ENCODE results near the gene BUD31.
"Not testable (repeated sequence)": the region's sequence is repeated elsewhere in the genome, so short reads cannot be mapped to it uniquely, and the experiment has no call there.

The BUD31 gene

DNA sequence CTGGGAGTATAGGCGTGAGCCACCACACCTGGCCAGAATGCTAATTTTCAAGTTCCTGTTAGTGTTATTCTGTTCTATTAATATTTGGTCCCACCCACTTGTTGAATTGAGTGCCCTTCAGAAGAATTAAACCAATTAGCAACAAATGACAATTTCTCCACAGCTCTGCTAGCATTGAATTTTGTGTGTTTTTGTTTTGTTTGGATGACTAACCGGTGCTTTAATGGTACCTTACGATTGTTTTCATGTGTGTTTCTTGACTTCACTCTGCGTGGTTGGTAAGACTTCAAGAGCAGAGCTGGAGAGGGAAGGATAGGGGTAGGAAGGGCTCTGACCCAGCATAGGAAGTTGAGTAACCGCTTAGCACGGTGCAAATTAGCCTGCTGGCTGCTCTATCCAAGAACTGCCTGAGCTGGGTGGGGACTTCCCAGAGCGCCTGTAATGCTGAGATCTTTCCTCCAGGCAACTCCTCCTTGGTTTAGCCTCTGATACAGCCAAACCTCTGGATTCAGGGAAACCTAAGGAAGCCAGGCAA lies 29.7 kb upstream of the BUD31 start:
- DNase-seq: no peak

DNA sequence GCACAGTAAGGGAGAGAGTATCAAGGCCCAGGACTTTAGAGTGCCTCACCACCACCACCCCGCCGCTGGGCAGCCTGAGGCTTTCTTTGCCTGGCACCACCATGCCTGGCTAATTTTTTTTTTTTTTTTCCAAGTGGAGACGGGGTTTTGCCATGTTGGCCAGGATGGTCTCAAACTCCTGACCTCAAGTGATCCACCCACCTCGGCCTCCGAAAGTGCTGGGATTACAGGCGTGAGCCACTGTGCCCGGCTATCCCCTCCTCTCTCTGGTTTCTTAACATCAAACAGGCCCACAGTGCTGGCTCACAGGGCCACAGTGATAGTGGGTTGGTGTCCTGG lies 29.1 kb upstream of the BUD31 start:
- not testable (repeated sequence) for DNase-seq

DNA sequence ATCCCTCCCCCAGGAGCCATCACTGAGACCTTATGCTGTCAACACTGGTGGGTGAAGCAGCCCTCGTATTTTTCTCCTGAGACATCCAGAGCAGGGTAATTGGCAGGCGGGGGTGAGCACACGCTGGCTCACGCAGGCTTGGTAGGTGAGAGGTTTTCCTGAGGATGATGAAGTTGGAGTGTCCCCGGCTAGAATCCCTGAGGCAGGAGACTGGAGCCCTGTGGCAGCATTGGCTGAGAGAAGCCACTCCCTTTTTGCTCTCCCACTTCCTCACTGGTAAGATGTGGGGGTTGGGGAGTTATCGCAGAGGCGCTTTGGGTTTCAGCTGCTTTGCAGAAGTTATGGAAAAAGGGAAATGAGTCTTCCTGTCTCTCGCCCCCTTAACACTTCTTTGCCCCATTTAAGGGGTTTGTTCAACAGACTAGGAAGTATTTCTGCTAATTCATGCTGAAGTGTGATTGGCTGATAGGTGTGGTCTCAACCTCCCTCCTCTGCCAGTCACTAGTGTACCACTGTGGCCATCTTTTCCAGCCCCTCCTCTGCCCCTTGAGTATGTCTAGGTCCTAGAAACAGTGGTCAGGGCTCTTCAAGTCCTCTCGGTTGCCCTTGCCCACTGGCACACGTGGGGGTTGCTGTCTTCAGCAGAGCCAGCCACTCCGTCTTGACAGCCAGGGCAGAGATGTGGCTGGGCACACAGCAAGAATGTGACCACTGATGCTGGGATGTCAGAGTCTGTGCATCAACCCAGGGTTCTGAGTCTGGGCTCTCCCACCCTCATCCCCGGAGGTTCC lies 28.5 kb upstream of the BUD31 start:
- DNase-seq: no peak

DNA sequence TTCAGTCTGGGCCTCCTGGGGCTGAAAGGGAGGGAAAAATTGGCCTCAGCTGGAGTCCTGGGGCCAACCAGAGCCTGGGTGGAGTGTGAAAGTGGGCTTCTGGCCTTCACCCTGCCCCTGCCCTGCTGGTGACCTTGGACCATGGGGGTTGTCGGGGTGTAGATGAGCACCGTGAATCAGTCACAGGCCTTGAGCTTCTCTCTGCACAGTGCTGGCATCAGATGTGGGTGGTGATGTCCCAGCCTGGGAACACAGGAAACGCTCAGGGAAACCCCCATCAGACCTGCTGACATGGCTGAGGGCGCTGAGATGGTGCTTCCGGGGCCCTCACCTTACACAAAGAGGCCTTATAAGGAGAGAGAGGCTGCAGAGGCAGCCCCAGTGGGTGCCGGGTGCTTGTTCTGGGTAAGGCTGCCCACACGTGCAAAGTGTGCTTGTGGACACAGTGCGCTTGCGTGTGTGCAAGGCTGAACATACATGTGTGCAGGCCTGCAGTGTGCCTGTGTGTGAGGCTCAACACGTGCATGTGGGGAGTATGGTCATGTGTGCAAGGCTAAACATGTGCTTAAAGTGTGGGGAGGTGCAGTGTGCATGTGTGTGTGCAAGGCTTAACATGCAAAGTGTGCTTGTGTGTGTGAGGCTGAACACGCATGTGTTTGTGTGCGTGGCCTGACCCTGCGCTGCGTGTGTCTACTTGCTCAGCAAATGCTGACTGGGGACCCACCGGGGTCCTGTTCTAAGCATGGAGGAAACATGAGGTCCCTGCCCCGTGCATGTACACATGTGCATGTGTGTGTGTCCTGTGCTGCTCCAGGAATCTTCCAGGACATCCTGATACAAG lies 27.7 kb upstream of the BUD31 start:
- no peak for DNase-seq

DNA sequence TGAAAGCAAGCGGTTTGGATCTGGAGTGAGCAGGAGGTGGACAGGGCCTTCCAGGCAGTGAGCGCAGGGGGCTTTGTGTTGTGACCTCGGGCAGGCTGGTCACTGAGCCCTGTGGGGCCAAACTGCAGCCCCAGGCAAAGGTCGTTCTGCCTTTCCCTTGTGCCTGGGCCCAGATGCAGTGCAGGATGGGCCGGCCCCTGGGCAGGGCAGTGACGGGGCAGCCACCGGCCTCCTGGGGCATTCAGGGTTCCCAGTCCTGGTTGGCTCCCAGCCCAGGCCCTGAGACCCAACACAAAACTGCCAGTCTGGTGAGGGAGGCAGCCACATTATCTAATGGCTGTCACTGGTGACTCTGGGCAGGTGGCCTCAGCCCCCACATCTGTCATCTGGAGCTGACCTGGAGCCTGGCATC lies 27.1 kb upstream of the BUD31 start:
- no peak for DNase-seq

DNA sequence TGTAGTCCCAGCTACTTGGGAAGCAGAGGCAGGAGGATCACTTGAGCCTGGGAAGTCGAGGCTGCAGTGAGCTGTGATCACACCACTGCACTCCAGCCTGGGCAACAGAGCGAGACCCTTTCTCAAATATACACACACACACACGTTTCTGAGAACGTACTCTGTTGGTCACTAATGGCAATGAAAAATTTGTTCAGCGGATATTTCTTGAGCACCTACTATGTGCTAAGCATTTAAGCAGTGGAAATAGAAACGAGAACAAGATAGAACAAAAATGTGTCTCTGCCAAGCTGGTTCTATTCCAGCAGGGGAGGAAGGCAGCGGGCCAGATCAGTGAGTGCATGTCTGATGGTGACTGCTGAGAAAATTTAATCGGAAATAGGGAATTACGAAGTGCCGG lies 25.6 kb upstream of the BUD31 start:
- DNase-seq: no peak

DNA sequence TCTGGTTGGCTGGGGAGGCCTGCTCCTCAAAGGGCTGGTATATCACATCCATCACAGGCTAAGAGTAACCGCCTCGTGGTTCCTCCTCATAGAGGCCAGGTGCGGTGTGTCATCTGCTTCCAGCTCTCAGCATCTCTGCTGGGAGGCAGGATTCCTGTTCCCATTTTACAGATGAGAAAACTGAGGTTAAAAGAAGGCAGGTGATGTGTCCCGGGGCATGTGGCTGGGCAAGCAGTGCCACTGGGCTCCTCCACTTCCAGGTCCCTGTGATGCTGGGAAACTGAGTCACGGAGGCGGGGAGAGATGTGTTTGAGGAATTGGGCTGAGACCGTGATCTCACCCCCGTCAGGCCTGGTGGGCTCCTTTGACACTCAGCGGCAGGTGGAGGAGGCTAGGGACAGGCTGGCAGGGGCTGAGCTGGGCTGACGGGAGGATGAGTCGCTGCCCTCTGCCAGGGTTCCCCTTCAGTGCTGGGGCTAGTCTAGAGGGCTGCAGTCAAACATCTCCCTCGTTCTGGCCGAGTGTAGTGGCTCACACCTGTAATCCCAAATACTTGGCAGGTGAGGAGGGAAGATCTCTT lies 24.9 kb upstream of the BUD31 start:
- DNase-seq: no peak

DNA sequence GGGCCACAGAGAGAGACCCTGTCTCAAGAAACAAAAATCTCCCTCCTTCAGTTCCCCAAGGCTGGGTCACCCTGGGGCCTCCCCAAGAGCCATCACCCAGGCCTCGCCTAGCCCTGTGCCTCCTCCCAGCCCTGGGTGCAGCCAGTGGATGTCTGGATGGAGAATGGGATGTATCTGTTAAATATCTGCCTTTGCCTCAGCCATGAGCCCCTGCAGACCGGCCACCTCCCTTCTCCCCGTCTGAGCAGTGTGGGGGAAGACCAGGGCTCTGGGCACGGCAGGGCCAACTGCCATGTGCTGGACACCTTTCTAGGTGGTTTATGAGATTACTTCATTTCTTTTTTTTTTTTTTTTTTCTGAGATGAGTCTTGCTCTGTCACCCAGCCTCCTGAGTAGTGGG lies 24.2 kb upstream of the BUD31 start:
- no peak for DNase-seq

DNA sequence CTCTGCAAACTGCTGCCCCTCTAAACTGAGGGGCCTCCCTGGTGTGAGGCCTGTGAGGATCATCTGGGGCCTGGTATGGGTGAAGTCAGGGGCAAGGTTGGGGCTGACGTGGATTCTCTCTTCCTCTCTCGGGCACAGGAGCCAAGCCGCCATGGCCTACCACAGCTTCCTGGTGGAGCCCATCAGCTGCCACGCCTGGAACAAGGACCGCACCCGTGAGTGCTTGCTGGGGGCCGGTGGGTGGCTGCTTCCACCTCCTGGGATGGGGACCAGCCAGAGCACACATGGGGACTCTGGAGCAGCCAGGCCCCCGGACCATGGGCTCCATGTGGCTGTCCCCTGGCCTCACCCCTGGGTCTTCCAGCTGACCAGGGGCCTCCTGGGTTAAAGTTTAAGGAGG lies 23.2 kb upstream of the BUD31 start:
- DNase-seq: no peak

DNA sequence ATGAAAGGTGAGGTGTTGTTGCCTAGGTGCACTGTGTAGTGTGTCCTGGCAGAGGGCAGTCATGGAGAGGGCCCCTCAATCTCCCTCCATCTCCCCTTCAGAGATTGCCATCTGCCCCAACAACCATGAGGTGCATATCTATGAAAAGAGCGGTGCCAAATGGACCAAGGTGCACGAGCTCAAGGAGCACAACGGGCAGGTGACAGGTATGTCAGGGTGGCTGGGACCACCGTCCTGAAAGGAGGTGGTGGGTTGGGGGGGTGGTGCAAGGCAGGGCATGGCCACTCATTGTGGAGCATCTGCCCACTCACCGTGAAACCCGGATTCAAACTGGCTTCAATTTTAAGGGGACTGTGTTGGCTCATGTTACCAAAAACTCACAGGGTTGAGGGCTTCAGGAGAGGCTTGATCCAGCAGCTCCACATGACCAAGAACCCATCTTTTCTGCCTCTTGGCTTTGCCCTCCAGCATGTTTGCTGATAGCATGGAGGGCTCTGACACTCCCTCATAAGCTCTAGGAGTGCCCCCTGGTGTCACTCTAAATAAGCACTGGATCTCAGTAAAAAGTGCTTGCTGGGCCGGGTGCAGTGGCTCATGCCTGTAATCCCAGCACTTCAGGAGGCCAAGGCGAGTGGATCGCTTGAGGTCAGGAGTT lies 22.1 kb upstream of the BUD31 start:
- DNase-seq: no peak

DNA sequence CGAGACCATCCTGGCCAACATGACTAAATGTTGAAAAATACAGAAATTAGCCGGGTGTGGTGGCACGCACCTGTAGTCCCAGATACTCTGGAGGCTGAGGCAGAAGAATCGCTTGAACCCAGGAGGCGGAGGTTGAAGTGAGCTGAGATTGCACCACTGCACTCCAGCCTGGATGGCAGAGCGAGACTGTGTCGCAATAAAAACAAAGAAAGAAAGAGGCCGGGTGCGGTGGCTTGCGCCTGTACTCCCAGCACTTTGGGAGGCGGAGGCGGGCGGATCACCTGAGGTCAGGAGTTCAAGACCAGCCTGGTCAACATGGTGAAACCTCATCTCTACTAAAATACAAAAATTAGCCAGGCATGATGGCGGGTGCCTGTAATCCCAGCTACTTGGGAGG lies 21.5 kb upstream of the BUD31 start:
- not testable (repeated sequence) for DNase-seq

DNA sequence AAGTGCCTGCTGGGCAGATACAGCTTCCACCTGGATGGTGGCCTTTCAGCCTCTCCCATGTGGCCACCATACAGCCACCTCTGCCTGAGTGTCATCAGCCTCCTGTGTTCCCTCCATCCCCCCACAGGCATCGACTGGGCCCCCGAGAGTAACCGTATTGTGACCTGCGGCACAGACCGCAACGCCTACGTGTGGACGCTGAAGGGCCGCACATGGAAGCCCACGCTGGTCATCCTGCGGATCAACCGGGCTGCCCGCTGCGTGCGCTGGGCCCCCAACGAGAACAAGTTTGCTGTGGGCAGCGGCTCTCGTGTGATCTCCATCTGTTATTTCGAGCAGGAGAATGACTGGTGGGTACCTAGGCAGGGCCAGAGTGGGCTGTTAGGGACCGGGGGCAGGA lies 20.9 kb upstream of the BUD31 start:
- DNase-seq: no peak

DNA sequence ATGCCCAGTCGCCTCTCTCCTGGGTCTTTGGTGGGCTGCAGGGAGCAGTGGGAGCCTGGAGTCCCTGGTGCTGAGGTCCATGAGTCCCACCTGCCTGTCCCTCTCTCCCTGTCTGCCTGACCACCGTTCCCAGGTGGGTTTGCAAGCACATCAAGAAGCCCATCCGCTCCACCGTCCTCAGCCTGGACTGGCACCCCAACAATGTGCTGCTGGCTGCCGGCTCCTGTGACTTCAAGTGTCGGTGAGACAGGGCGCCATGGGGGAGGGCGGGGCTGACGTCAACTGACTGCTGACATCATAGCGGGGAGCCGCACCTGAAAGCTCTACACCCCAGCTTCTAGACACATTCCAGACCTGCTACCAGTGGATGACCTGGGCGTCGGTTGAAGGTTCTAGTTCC lies 19.0 kb upstream of the BUD31 start:
- DNase-seq: no peak

DNA sequence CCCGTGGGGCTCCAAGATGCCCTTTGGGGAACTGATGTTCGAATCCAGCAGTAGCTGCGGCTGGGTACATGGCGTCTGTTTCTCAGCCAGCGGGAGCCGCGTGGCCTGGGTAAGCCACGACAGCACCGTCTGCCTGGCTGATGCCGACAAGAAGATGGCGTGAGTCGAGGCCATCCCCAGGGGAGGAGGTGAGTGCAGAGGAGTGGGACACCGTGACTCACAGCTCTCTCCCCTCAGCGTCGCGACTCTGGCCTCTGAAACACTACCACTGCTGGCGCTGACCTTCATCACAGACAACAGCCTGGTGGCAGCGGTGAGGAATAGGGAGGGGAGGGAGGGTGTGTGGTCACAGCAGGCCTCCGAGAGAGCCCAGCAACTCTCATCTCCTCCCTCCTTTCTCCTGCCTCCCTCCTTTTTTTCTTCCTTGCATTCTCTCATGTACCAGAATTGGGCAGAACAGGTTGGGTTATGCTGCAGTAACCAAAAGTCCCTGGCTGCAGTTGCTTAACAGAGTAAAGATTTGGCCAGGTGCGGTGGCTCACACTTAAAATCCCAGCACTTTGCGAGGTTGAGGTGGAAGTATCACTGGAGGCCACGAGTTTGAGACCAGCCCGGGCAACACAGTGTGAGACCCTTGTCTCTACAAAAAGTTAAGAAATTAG lies 17.7 kb upstream of the BUD31 start:
- DNase-seq: no peak

DNA sequence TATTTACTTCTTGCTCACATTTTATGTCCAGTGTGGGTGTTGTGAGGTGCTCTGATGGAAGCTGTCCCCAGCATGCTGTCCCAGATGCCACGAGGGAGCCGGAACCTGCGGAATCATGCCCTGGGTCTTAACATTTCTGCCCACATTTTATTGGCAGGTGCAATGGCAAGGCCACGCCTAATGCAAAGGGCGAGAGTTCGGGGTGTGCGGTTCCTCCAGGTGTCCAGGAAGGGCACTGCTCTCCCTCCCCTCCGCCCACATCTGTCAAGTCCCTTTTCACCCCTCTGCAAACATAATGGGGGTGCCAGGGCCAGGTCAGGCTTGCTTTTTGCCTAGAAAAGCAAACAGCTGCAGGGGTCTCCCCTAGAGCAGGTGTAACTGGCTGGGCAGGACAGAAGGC lies 16.7 kb upstream of the BUD31 start:
- DNase-seq: no peak

DNA sequence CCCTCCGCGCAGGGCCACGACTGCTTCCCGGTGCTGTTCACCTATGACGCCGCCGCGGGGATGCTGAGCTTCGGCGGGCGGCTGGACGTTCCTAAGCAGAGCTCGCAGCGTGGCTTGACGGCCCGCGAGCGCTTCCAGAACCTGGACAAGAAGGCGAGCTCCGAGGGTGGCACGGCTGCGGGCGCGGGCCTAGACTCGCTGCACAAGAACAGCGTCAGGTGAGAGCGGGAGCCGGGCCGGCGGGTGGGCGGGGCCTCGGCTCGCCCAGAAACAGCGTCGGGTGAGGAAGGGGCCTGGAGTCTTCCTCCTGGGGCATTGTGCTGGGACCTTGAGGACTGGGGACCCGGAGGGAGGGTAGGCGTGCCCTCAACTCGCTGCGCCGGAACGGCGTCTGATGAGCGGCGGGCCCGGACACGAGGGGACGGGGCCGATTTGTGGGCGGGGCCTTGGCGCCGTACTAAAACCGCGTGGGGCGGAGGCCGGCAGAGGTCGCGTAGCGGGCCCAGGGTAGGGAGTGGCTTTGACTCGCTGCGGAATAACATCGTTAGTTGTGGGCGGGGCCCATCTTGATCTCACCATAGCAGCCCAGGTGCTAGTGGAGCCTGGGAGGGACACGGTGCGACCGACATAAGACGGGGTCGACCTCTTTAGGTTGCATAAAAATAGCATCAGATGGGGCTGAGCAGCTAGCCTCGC lies 16.0 kb upstream of the BUD31 start:
- peak; percentile 87 for DNase-seq

DNA sequence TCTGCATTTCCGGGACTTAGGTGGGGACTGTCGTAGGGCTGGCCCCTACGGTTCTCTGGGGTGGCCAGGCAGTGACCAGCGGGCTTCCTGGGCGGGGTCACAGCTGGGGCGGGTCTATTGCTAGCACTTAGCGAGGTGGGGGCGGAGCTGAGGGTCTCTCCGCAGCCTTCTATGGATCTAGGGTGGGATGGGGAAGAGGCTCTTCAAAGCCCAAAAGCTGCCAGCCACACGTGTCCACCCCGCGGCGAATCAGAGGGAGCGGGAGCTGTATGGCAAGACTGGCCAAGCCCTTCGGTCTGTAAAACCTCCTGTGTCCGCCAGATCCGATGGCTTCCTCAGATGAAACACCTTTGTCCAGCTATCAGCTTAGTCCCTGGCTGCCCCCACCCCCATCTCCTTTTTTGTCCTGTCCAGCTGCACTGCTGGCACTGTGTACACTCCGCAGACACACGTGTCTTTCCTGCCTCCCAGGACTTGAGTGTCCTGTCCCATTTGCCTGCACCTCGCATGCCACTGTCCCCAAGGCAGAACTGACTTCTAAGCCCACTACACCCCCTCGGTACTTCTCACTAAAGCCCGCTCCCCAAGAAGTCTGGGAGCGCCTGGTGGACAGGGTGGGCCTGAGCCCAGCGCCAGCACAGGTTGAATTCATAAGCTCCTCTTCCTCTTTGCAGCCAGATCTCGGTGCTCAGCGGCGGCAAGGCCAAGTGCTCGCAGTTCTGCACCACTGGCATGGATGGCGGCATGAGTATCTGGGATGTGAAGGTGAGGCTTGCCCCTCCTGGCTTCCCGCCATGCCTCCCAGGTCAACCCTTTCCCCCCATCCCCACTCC lies 15.2 kb upstream of the BUD31 start:
- no peak for DNase-seq

DNA sequence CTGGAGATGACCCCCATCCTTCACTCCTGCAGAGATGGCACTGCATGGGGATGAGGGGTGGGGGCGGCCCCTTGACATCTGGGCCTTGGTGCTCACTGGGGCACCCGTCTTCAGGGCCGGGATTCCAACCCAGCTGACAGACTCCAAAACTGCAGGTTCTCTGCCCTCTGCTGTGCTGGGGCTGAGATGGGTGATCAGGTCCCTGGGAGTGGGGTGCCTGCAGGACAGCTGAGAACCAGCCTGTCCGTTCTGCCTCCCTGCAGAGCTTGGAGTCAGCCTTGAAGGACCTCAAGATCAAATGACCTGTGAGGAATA lies 14.6 kb upstream of the BUD31 start:
- DNase-seq: no peak

DNA sequence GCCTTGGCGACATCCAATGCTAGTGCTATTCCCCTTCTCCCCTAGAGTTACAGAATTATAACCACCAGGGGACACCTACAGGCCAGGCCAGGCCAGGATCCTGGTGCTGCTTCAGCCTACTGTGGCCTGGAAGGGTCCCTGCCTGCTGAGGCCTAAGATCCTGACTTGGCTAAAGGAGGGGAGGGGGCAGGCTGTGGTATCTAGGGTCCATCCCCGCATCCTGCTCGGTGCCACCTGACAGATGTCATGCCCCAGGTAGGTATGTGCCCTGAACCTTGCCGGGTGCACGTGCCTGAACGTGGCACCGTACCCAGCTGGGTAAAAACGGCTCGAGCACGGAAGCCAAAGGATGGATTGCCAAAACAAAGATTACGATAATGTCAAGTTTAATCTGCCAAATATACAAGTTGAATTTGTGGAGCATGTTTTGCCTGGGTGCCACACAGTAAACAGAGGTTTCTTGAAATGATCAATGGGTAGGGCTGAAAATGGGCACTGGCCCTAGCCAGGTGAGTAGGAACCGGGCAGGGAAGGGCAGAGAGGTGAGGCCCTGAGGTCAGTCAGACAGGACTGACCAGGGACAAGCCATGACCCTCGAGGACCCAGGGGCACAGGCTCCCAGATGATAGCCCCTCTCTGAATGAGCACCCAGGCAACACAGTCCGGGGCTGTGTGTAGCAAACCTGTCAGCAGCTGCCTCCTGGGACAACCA lies 13.0 kb upstream of the BUD31 start:
- DNase-seq: no peak
